CD4-positive, CD25-positive, alpha-beta regulatory T cell (primary cell): ENCODE results near the gene OR4D11. TPM values are rescaled to one million over a fixed set of nuclear protein-coding genes. Genes with fewer than 3 reads are reported as not detected.
"Not testable (repeated sequence)": the region's sequence is repeated elsewhere in the genome, so short reads cannot be mapped to it uniquely, and the experiment has no call there.

Experiments used
- ATAC-seq, 2 donors: fragments of 150-1000 bp; cut with Tn5 transposase; one replicate each; pipeline ENCODE4 v1.10.0; 2021; ENCODE audit warnings: low read depth in 2 of 2, moderate number of reproducible peaks in 2 of 2, moderate library complexity in 1 of 2
- DNase-seq, 3 donors: peaks; one replicate each; pipeline versions ENCODE4 v3.0.0 to v3.0.0-alpha.2; 2012 to 2022; ENCODE audit warnings: mixed read lengths in 1 of 3
- H3K27ac ChIP-seq: one replicate; pipeline ENCODE4 v1.7.0; 2013; ENCODE audit warnings: mild to moderate bottlenecking, low read length; ENCODE audit not compliant: insufficient read depth, poor library complexity, severe bottlenecking
- H3K27me3 ChIP-seq: one replicate; pipeline ENCODE4 v1.7.0; 2013; ENCODE audit warnings: low read length; ENCODE audit not compliant: control insufficient read depth, insufficient read depth
- H3K36me3 ChIP-seq: one replicate; pipeline ENCODE4 v1.7.0; 2013; ENCODE audit warnings: mild to moderate bottlenecking, low read length, moderate library complexity; ENCODE audit not compliant: control insufficient read depth, insufficient read depth
- H3K4me1 ChIP-seq: 2 replicates; pipeline ENCODE4 v1.7.0; 2013; ENCODE audit warnings: mild to moderate bottlenecking, low read length; ENCODE audit not compliant: insufficient read depth, control insufficient read depth, poor library complexity, severe bottlenecking
- H3K4me3 ChIP-seq: one replicate; pipeline ENCODE4 v1.7.0; 2013; ENCODE audit warnings: low read depth, mild to moderate bottlenecking, low read length, moderate library complexity
- H3K9me3 ChIP-seq, 2 experiments: 1 replicate in 1 of 2; 2 replicates in 1 of 2; pipeline ENCODE4 v1.7.0; 2013; ENCODE audit warnings: low read length in 2 of 2, mild to moderate bottlenecking in 1 of 2, moderate library complexity in 1 of 2; ENCODE audit not compliant: control insufficient read depth in 2 of 2
- H3K27ac Mint-ChIP-seq, 3 donors: one replicate each; pipeline ENCODE4 v1.8.0; 2020 to 2022; ENCODE audit warnings: mild to moderate bottlenecking in 3 of 3, mixed read lengths in 3 of 3, moderate library complexity in 2 of 3
- H3K27me3 Mint-ChIP-seq: one replicate; pipeline ENCODE4 v1.8.0; 2022; ENCODE audit warnings: mild to moderate bottlenecking, mixed read lengths
- H3K36me3 Mint-ChIP-seq: one replicate; pipeline ENCODE4 v1.8.0; 2020; ENCODE audit warnings: mixed read lengths
- H3K4me1 Mint-ChIP-seq, 4 donors: one replicate each; pipeline ENCODE4 v1.8.0; 2020 to 2022; ENCODE audit warnings: mixed read lengths in 4 of 4, mild to moderate bottlenecking in 1 of 4
- H3K4me3 Mint-ChIP-seq, 4 donors: one replicate each; pipeline ENCODE4 v1.8.0; 2020 to 2022; ENCODE audit warnings: mild to moderate bottlenecking in 4 of 4, mixed read lengths in 4 of 4, moderate library complexity in 3 of 4
- H3K9me3 Mint-ChIP-seq, 7 donors: one replicate each; pipeline ENCODE4 v1.8.0; 2020 to 2022; ENCODE audit warnings: mixed read lengths in 7 of 7, mild to moderate bottlenecking in 3 of 7, moderate library complexity in 2 of 7
- polyA plus RNA-seq, 4 donors: library from polyadenylated mRNA; unstranded; fragments of 300-500 nt; fragmentation: Illumina TruSeq; gene quantifications; one replicate each; pipeline ENCODE4 v1.2.3, GENCODE V29; 2021
- total RNA-seq: library from RNA; stranded (reverse); gene quantifications from one replicate; pipeline ENCODE4 v1.2.3, GENCODE V29; 2022

OR4D11 gene
- total and polyA plus RNA-seq, 5 donors from 2014 or later, result not detected

GRCh38 chr11:59501931-59502330, 1.4 kb upstream of the OR4D11 start:
- H3K27ac ChIP-seq, result no peak overlapping the region

GRCh38 chr11:59510941-59511589, 7.7 kb downstream of the OR4D11 start, which contains the start of gene OR4D9:
TSS of gene OR4D9 (plus strand) at chr11:59511539. CDS start at chr11:59514913, 3,374 bp downstream.
- Histone ChIP-seq H3K36me3 (no peaks in the 10 kb centered on the region), H3K9me3 (no peaks in the 10 kb centered on the region), H3K4me1 (no peaks in the 10 kb centered on the region), H3K4me3 (no peak within 1 kb of the TSS), H3K27ac (no peak within 1 kb of the TSS), H3K27me3 (no peaks in the 10 kb centered on the region)
- DNase-seq, result peak in 1 of 3 donors; percentile 55
- peaks cover 15% of the 10 kb centered on the region for H3K27me3 Mint-ChIP-seq
- peak in 1 of 2 donors; percentile 31 for ATAC-seq
- peaks cover 0 to 4% (median 0%) of the 10 kb centered on the region in 7 donors for H3K9me3 Mint-ChIP-seq
- peak within 1 kb of the TSS in 1 of 4 donors; percentile 14 for H3K4me3 Mint-ChIP-seq
- no peaks in the 10 kb centered on the region for H3K36me3 Mint-ChIP-seq
- peaks cover 0 to 19% (median 5%) of the 10 kb centered on the region in 4 donors for H3K4me1 Mint-ChIP-seq
- no peak within 1 kb of the TSS for H3K27ac Mint-ChIP-seq

More at GRCh38 chr11:59501931-59502330, 1.4 kb upstream of the OR4D11 start:
- Mint-ChIP-seq H3K27ac (no peak overlapping the region), H3K9me3 (peaks cover 0 to 5% (median 0%) of the 10 kb centered on the region in 7 donors), H3K4me3 (no peak overlapping the region), H3K36me3 (no peaks in the 10 kb centered on the region), H3K27me3 (peaks cover 24% of the 10 kb centered on the region), H3K4me1 (peaks cover 0 to 5% (median 0%) of the 10 kb centered on the region in 4 donors)
- ATAC-seq (no peak), DNase-seq (no peak)
- no peaks in the 10 kb centered on the region for H3K4me1 ChIP-seq
- no peak overlapping the region for H3K4me3 ChIP-seq
- no peaks in the 10 kb centered on the region for H3K9me3 ChIP-seq
- H3K36me3 ChIP-seq, result no peaks in the 10 kb centered on the region
- H3K27me3 ChIP-seq, result peaks cover 6% of the 10 kb centered on the region

- Histone ChIP-seq H3K4me3 (no peak overlapping the region), H3K9me3 (no peaks in the 10 kb centered on the region), H3K27ac (no peak overlapping the region), H3K27me3 (no peaks in the 10 kb centered on the region), H3K36me3 (no peaks in the 10 kb centered on the region), H3K4me1 (no peaks in the 10 kb centered on the region)
- ATAC-seq (no peak), DNase-seq (no peak)
- peaks cover 0 to 4% (median 0%) of the 10 kb centered on the region in 7 donors for H3K9me3 Mint-ChIP-seq
- H3K4me3 Mint-ChIP-seq, result no peak overlapping the region
- peaks cover 15% of the 10 kb centered on the region for H3K27me3 Mint-ChIP-seq
- no peaks in the 10 kb centered on the region for H3K36me3 Mint-ChIP-seq
- H3K27ac Mint-ChIP-seq, result no peak overlapping the region
- peaks cover 0 to 19% (median 5%) of the 10 kb centered on the region in 4 donors for H3K4me1 Mint-ChIP-seq
These were observed 8.3 kb downstream of the OR4D11 start for GRCh38 chr11:59511675-59512074.

DNA sequence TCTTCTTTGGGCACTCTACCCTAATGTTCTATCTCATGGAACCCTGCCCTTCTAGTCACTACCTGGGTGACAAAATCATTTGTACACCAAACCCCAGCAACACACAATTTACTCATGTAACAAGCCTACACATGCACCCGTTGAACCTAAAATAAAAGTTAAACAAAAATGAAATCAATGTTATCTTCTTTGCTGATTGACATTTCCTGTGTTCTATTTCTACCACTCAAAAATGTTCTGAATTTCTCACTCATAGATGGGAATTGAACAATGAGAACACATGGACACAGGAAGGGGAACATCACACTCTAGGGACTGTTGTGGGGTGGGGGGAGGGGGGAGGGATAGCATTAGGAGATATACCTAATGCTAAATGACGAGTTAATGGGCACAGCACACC, 16.8 kb downstream of the OR4D11 start:
- not testable (repeated sequence) for H3K36me3 Mint-ChIP-seq, H3K4me3 Mint-ChIP-seq, H3K4me1 Mint-ChIP-seq, H3K4me1 ChIP-seq, H3K27me3 Mint-ChIP-seq, H3K27ac Mint-ChIP-seq, H3K27me3 ChIP-seq, H3K36me3 ChIP-seq, H3K4me3 ChIP-seq, DNase-seq, ATAC-seq, H3K9me3 ChIP-seq, H3K27ac ChIP-seq, H3K9me3 Mint-ChIP-seq

- H3K4me1 ChIP-seq, result no peaks in the 10 kb centered on the region
- no peak overlapping the region for H3K4me3 ChIP-seq
- no peaks in the 10 kb centered on the region for H3K4me1 Mint-ChIP-seq
- no peaks in the 10 kb centered on the region for H3K9me3 Mint-ChIP-seq
- peaks cover 3% of the 10 kb centered on the region for H3K27me3 ChIP-seq
- no peak overlapping the region for H3K27ac ChIP-seq
- no peak overlapping the region for H3K27ac Mint-ChIP-seq
- ATAC-seq (no peak), DNase-seq (no peak)
- H3K4me3 Mint-ChIP-seq, result no peak overlapping the region
- H3K27me3 Mint-ChIP-seq, result peaks cover 12% of the 10 kb centered on the region
- H3K36me3 Mint-ChIP-seq, result no peaks in the 10 kb centered on the region
- no peaks in the 10 kb centered on the region for H3K36me3 ChIP-seq
- H3K9me3 ChIP-seq, result no peaks in the 10 kb centered on the region
These were observed 17.4 kb downstream of the OR4D11 start for GRCh38 chr11:59520741-59521140.

DNA sequence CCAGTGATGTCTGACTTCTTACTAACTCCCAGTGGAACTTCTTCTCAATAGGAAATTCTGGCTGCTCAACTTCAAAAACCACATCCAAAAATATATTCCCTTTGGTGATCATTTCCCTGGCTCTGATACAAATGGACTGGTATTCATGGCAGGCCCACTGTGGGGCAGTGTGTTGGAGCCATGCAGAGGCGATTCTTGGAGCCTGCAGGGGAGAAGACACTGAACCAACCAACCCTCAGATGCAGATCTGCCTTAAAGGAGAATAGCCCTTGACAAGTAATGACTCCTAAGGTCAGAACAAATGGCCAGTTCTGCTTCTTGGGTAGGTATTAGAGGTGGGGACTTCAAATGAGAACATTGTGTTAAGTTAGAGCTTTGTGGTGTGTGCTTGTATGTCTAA, 20.2 kb downstream of the OR4D11 start:
- Histone ChIP-seq H3K27ac (no peak overlapping the region), H3K4me1 (no peaks in the 10 kb centered on the region), H3K9me3 (no peaks in the 10 kb centered on the region), H3K4me3 (no peak overlapping the region), H3K27me3 (peaks cover 3% of the 10 kb centered on the region), H3K36me3 (no peaks in the 10 kb centered on the region)
- no peak overlapping the region for H3K4me3 Mint-ChIP-seq
- H3K36me3 Mint-ChIP-seq, result no peaks in the 10 kb centered on the region
- no peaks in the 10 kb centered on the region for H3K9me3 Mint-ChIP-seq
- no peaks in the 10 kb centered on the region for H3K4me1 Mint-ChIP-seq
- H3K27ac Mint-ChIP-seq, result no peak overlapping the region
- no peak for DNase-seq
- no peak for ATAC-seq
- H3K27me3 Mint-ChIP-seq, result peaks cover 24% of the 10 kb centered on the region

DNA sequence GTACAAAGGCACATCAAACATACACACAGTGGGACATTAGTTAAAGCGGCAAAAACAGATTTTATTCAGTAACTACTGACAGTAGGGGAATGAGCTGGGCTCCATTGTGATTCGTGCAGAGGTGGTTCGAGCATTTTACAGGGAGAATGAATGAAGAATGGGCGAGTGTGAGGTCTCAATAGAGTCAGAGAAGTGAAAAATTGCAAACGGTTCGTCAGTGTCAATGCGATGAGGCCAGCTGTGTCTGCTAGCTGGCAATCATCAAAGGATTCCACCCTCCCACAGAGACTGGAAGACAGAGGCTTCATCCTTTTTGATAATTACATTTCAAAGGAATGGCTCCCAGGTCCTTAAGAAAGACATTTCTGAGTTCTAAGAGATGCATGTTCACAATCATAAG, 25.3 kb downstream of the OR4D11 start:
- peaks cover 28% of the 10 kb centered on the region for H3K27me3 Mint-ChIP-seq
- no peak overlapping the region for H3K27ac Mint-ChIP-seq
- H3K36me3 ChIP-seq, result no peaks in the 10 kb centered on the region
- H3K9me3 ChIP-seq, result no peaks in the 10 kb centered on the region
- H3K4me1 Mint-ChIP-seq, result no peaks in the 10 kb centered on the region
- no peak for DNase-seq
- H3K27me3 ChIP-seq, result peaks cover 3% of the 10 kb centered on the region
- H3K36me3 Mint-ChIP-seq, result no peaks in the 10 kb centered on the region
- no peak overlapping the region for H3K4me3 Mint-ChIP-seq
- no peak for ATAC-seq
- no peak overlapping the region for H3K27ac ChIP-seq
- H3K9me3 Mint-ChIP-seq, result no peaks in the 10 kb centered on the region
- H3K4me3 ChIP-seq, result no peak overlapping the region
- no peaks in the 10 kb centered on the region for H3K4me1 ChIP-seq

- Histone ChIP-seq H3K27ac (no peak overlapping the region), H3K9me3 (no peaks in the 10 kb centered on the region), H3K27me3 (no peaks in the 10 kb centered on the region), H3K36me3 (no peaks in the 10 kb centered on the region), H3K4me1 (peaks cover 8% of the 10 kb centered on the region), H3K4me3 (no peak overlapping the region)
- DNase-seq (no peak), ATAC-seq (no peak)
- H3K27me3 Mint-ChIP-seq, result peaks cover 13% of the 10 kb centered on the region
- H3K9me3 Mint-ChIP-seq, result no peaks in the 10 kb centered on the region
- H3K36me3 Mint-ChIP-seq, result no peaks in the 10 kb centered on the region
- H3K4me1 Mint-ChIP-seq, result peaks cover 0 to 8% (median 5%) of the 10 kb centered on the region in 4 donors
- H3K27ac Mint-ChIP-seq, result peak overlapping the region in 1 of 3 donors; percentile 6
- H3K4me3 Mint-ChIP-seq, result no peak overlapping the region
These were observed 29.2 kb downstream of the OR4D11 start for GRCh38 chr11:59532620-59533019.
